HCT116 (cell line): ENCODE measurements around the gene SMYD3. TPM values are rescaled to one million over a fixed set of nuclear protein-coding genes. Genes with fewer than 3 reads are reported as not detected.

Experiments
- ATAC-seq: fragments of 200-7000 bp; cut with Tn5 transposase; 2 replicates; pipeline ENCODE4 v1.9.1; 2020; ENCODE audit warnings: mild to moderate bottlenecking, moderate library complexity
- BruUV-seq: library from RNA; stranded (reverse); fragments of 400-500 nt; replicated peaks from 2 replicates; lab custom pipeline; 2021; lab: Mats Ljungman, UMichigan
- CTCF ChIA-PET: fragments of 300-600 bp; sonication (Branson Sonifier 250); formaldehyde crosslinking; loops from one replicate; lab custom pipeline; 2021; ENCODE audit warnings: antibody characterized with exemption; lab: Charles Lee
- POLR2A ChIA-PET: fragments of 300-600, 350-600 bp; sonication (Branson Sonifier 250); formaldehyde crosslinking; loops from one replicate; lab custom pipeline; 2021; ENCODE audit warnings: antibody characterized with exemption; lab: Charles Lee
- RAD21 ChIA-PET, 2 experiments: fragments of 300-600 bp; sonication (Branson Sonifier 250); formaldehyde crosslinking; loops; one replicate each; lab custom pipeline; 2023; ENCODE audit warnings: low total read pairs in 2 of 2; ENCODE audit not compliant: uncharacterized antibody in 2 of 2, unreplicated experiment in 2 of 2, low non-redundant PET in 1 of 2; lab: Charles Lee
- DNase-seq: peaks from one replicate; pipeline ENCODE4 v3.0.0-alpha.2; 2010; ENCODE audit warnings: low read depth, low spot score
- H2AFZ ChIP-seq: fragments of 200-600 bp; shearing (Covaris generic), sonication (generic); 2 replicates; pipeline ENCODE4 v1.6.1; 2017; ENCODE audit warnings: low read depth, mixed run types, mixed read lengths, antibody characterized with exemption, low read length; ENCODE audit not compliant: poor library complexity, severe bottlenecking
- H3K27ac ChIP-seq: 2 replicates; pipeline ENCODE4 v1.5.1; 2012; ENCODE audit warnings: low read depth, low read length
- H3K27me3 ChIP-seq: fragments of 200-600 bp; sonication (generic); 2 replicates; pipeline ENCODE4 v1.6.1; 2016; ENCODE audit warnings: mixed run types, low read length, mixed read lengths; ENCODE audit not compliant: insufficient read depth
- H3K36me3 ChIP-seq, 2 experiments: fragments of 200-500 bp in 1 of 2; fragments of 200-600 bp in 1 of 2; sonication (Bioruptor generic) in 1 of 2; sonication (generic) in 1 of 2; 2 replicates each; pipeline versions ENCODE4 v1.5.1 to v1.6.1; 2014 to 2016; ENCODE audit warnings: low read length in 2 of 2, inconsistent platforms in 1 of 2, mixed read lengths in 1 of 2, mixed run types in 1 of 2; ENCODE audit not compliant: insufficient read depth in 2 of 2, control insufficient read depth in 1 of 2
- H3K4me1 ChIP-seq, 2 experiments: fragments of 200-600 bp in 1 of 2; sonication (generic) in 1 of 2; 2 replicates each; pipeline versions ENCODE4 v1.5.1 to v1.6.1; 2012 to 2017; ENCODE audit warnings: low read length in 2 of 2, inconsistent platforms in 1 of 2, mild to moderate bottlenecking in 1 of 2, mixed read lengths in 1 of 2, mixed run types in 1 of 2, moderate library complexity in 1 of 2; ENCODE audit not compliant: insufficient read depth in 2 of 2, control insufficient read depth in 1 of 2
- H3K4me2 ChIP-seq: fragments of 200-600 bp; sonication (generic); 2 replicates; pipeline ENCODE4 v1.6.1; 2017; ENCODE audit warnings: mixed run types, low read length, mixed read lengths
- H3K4me3 ChIP-seq, 2 experiments: fragments of 200-600 bp in 1 of 2; sonication (generic) in 1 of 2; replicated peaks in 1 of 2; 2 replicates each; pipeline ENCODE4 v1.5.1; 2011 to 2016; ENCODE audit warnings: low read length in 2 of 2, control low read depth in 1 of 2, low read depth in 1 of 2, mild to moderate bottlenecking in 1 of 2, mixed read lengths in 1 of 2, mixed run types in 1 of 2
- H3K79me2 ChIP-seq: fragments of 200-600 bp; sonication (generic); 2 replicates; pipeline ENCODE4 v1.6.1; 2017; ENCODE audit warnings: mild to moderate bottlenecking, mixed run types, low read length, moderate library complexity, mixed read lengths; ENCODE audit not compliant: insufficient read depth
- H3K9ac ChIP-seq: fragments of 200-600 bp; sonication (generic); 2 replicates; pipeline ENCODE4 v1.6.1; 2016; ENCODE audit warnings: low read length, mixed read lengths
- H3K9me2 ChIP-seq: fragments of 200-600 bp; sonication (generic), shearing (Covaris generic); 2 replicates; pipeline ENCODE4 v1.6.1; 2017; ENCODE audit warnings: mixed run types, mild to moderate bottlenecking, moderate library complexity; ENCODE audit not compliant: insufficient read depth
- H3K9me3 ChIP-seq, 2 experiments: fragments of 200-500 bp in 1 of 2; fragments of 200-600 bp in 1 of 2; sonication (Bioruptor generic) in 1 of 2; sonication (generic) in 1 of 2; 2 replicates each; pipeline ENCODE4 v1.6.1; 2014 to 2017; ENCODE audit warnings: low read length in 2 of 2, mixed read lengths in 2 of 2, inconsistent platforms in 1 of 2, low read depth in 1 of 2, mild to moderate bottlenecking in 1 of 2, mixed run types in 1 of 2, moderate library complexity in 1 of 2; ENCODE audit not compliant: control insufficient read depth in 1 of 2, insufficient read depth in 1 of 2
- H4K20me1 ChIP-seq: fragments of 200-600 bp; sonication (generic), shearing (Covaris generic); 2 replicates; pipeline ENCODE4 v1.6.1; 2017; ENCODE audit warnings: mixed run types, mild to moderate bottlenecking, moderate library complexity; ENCODE audit not compliant: insufficient read depth
- ATF3 ChIP-seq: IDR thresholded peaks from 2 replicates; pipeline ENCODE4 v1.6.1; 2012
- CBX3 ChIP-seq: IDR thresholded peaks from 2 replicates; pipeline ENCODE4 v1.6.1; 2012; ENCODE audit warnings: low read depth
- EGR1 ChIP-seq: IDR thresholded peaks from 2 replicates; pipeline ENCODE4 v1.6.1; 2012; ENCODE audit warnings: low read depth
- ELF1 ChIP-seq: IDR thresholded peaks from 2 replicates; pipeline ENCODE4 v1.6.1; 2012; ENCODE audit warnings: low read depth, borderline replicate concordance
- EZH2 ChIP-seq: fragments of 200-600 bp; sonication (generic); IDR thresholded peaks from 2 replicates; pipeline ENCODE4 v1.6.1; 2017; ENCODE audit warnings: antibody characterized with exemption, mixed run types
- EZH2phosphoT487 ChIP-seq: fragments of 200-600 bp; IDR thresholded peaks from 2 replicates; pipeline ENCODE4 v1.6.1; 2018; ENCODE audit warnings: antibody characterized with exemption, borderline replicate concordance
- JUND ChIP-seq: IDR thresholded peaks from 2 replicates; pipeline ENCODE4 v1.6.1; 2012
- RAD21 ChIP-seq: IDR thresholded peaks from 2 replicates; pipeline ENCODE4 v1.6.1; 2012; ENCODE audit warnings: low read depth, mild to moderate bottlenecking
- REST ChIP-seq: IDR thresholded peaks from 2 replicates; pipeline ENCODE4 v1.6.1; 2012; ENCODE audit warnings: low read depth
- TCF7L2 ChIP-seq: IDR thresholded peaks from 2 replicates; pipeline ENCODE4 v1.7.0; 2011; ENCODE audit warnings: borderline replicate concordance, inconsistent platforms; ENCODE audit not compliant: insufficient read depth, insufficient read length; ENCODE audit errors: extremely low read depth
- intact Hi-C: fragments of 100-400 bp; cut with micrococcal nuclease; formaldehyde crosslinking; loops from 2 replicates; pipeline ENCODE4 v1.10.0; 2022
- total RNA-seq: library from RNA; stranded (reverse); gene quantifications from one replicate; pipeline ENCODE4 v1.2.1, GENCODE V29; 2021; ENCODE audit not compliant: unreplicated experiment
- TF ChIP-seq, protein P1 (sequence below), 3 experiments: fragments of 200-600 bp in 1 of 3; sonication (generic) in 1 of 3; IDR thresholded peaks in 2 of 3; conservative IDR thresholded peaks in 1 of 3; 2 replicates each; pipeline ENCODE4 v1.5.1; 2012 to 2017; ENCODE audit warnings: low read depth in 2 of 3, low read length in 2 of 3, antibody characterized with exemption in 1 of 3, borderline replicate concordance in 1 of 3, control low read depth in 1 of 3, mild to moderate bottlenecking in 1 of 3, mixed read lengths in 1 of 3, mixed run types in 1 of 3, moderate library complexity in 1 of 3; ENCODE audit not compliant: insufficient read depth in 1 of 3
- TF ChIP-seq, protein P2 (sequence below): IDR thresholded peaks from 2 replicates; pipeline ENCODE4 v1.6.1; 2011; ENCODE audit warnings: mild to moderate bottlenecking, low read length, moderate library complexity; ENCODE audit not compliant: insufficient replicate concordance; ENCODE audit errors: extremely low read depth
- TF ChIP-seq, protein P3 (sequence below): IDR thresholded peaks from 2 replicates; pipeline ENCODE4 v1.6.1; 2012

SMYD3 gene
- total RNA-seq, 1 experiment from 2014 or later: 33.6 TPM

DNA sequence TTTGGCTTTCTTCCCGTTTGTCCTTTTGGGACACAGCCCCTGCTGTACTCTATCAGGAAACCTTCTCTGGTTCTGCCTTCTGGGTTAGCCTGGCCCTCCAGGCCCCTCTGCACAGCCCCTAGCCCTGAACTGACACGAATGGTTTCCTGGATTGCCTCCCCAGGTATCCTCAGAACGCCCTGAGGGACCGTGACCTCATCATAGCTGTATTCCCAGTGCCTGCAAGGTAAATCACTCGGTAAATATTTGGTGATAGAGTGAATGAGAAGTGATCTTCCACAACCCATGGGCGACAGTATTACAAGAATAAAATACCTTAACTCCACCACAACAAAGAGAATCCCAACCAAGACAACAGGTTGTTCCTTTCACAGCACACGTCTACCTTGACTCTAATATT, 637.2 kb downstream of the SMYD3 start:
- BruUV-seq: no TSS peak
- no peak for TF ChIP-seq RAD21
- TF ChIP-seq, all 23 proteins: peak for 0

GRCh38 chr1:245867738-245868137, 639.3 kb downstream of the SMYD3 start:
- Histone ChIP-seq H3K27me3 (no peaks in the 10 kb centered on the region), H3K9ac (no peak overlapping the region), H3K9me3 (no peaks in the 10 kb centered on the region), H3K79me2 (no peaks in the 10 kb centered on the region), H2AFZ (no peak overlapping the region), H3K4me2 (no peak overlapping the region), H3K4me1 (no peaks in the 10 kb centered on the region), H3K27ac (no peak overlapping the region), H3K9me2 (no peaks in the 10 kb centered on the region), H3K36me3 (no peaks in the 10 kb centered on the region), H3K4me3 (no peak overlapping the region), H4K20me1 (no peaks in the 10 kb centered on the region)
- ChIA-PET CTCF (no interaction called here), RAD21 (no interaction called here), POLR2A (no interaction called here)
- intact Hi-C loops: no loop called here
- no peak for DNase-seq
- ATAC-seq: no peak
- TF ChIP-seq, protein P1, sequence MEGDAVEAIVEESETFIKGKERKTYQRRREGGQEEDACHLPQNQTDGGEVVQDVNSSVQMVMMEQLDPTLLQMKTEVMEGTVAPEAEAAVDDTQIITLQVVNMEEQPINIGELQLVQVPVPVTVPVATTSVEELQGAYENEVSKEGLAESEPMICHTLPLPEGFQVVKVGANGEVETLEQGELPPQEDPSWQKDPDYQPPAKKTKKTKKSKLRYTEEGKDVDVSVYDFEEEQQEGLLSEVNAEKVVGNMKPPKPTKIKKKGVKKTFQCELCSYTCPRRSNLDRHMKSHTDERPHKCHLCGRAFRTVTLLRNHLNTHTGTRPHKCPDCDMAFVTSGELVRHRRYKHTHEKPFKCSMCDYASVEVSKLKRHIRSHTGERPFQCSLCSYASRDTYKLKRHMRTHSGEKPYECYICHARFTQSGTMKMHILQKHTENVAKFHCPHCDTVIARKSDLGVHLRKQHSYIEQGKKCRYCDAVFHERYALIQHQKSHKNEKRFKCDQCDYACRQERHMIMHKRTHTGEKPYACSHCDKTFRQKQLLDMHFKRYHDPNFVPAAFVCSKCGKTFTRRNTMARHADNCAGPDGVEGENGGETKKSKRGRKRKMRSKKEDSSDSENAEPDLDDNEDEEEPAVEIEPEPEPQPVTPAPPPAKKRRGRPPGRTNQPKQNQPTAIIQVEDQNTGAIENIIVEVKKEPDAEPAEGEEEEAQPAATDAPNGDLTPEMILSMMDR (IDR thresholded peaks at IDR 0.05 in 2 of 3, conservative IDR thresholded peaks at IDR 0.05 in 1 of 3; ENCODE audit: borderline replicate concordance in 1 of 3, insufficient read depth in 1 of 3, low read depth in 2 of 3, low read length in 2 of 3): no peak
- TF ChIP-seq EZH2: no peak
- no peak for TF ChIP-seq CBX3
- no peak for TF ChIP-seq EZH2phosphoT487
- no peak for TF ChIP-seq ATF3
- TF ChIP-seq ELF1: no peak
- TF ChIP-seq EGR1: no peak
- TF ChIP-seq, protein P2, sequence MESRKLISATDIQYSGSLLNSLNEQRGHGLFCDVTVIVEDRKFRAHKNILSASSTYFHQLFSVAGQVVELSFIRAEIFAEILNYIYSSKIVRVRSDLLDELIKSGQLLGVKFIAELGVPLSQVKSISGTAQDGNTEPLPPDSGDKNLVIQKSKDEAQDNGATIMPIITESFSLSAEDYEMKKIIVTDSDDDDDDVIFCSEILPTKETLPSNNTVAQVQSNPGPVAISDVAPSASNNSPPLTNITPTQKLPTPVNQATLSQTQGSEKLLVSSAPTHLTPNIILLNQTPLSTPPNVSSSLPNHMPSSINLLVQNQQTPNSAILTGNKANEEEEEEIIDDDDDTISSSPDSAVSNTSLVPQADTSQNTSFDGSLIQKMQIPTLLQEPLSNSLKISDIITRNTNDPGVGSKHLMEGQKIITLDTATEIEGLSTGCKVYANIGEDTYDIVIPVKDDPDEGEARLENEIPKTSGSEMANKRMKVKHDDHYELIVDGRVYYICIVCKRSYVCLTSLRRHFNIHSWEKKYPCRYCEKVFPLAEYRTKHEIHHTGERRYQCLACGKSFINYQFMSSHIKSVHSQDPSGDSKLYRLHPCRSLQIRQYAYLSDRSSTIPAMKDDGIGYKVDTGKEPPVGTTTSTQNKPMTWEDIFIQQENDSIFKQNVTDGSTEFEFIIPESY: no peak
- TF ChIP-seq TCF7L2: no peak
- no peak for TF ChIP-seq JUND
- TF ChIP-seq REST: no peak
- TF ChIP-seq, protein P3, sequence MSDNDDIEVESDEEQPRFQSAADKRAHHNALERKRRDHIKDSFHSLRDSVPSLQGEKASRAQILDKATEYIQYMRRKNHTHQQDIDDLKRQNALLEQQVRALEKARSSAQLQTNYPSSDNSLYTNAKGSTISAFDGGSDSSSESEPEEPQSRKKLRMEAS: no peak
- BruUV-seq: no TSS peak

More for the DNA sequence above, 637.2 kb downstream of the SMYD3 start:
- Histone ChIP-seq H3K4me2 (no peak overlapping the region), H3K79me2 (no peaks in the 10 kb centered on the region), H3K4me3 (no peak overlapping the region), H3K27me3 (no peaks in the 10 kb centered on the region), H3K36me3 (no peaks in the 10 kb centered on the region), H4K20me1 (no peaks in the 10 kb centered on the region), H3K9ac (no peak overlapping the region), H3K9me3 (no peaks in the 10 kb centered on the region), H2AFZ (no peak overlapping the region), H3K9me2 (no peaks in the 10 kb centered on the region), H3K27ac (no peak overlapping the region), H3K4me1 (no peaks in the 10 kb centered on the region; a peak in 1 of 4 replicates)
- ChIA-PET POLR2A (no interaction called here), RAD21 (no interaction called here), CTCF (no interaction called here)
- ATAC-seq: no peak
- intact Hi-C loops: no loop called here
- no peak for DNase-seq
